HG03103 (cell line): ENCODE measurements around the gene AKAP8L.

Experiments used
- ATAC-seq: cut with Tn5 transposase; IDR thresholded peaks from one replicate; pipeline ENCODE4 v1.9.1; 2021; ENCODE audit warnings: low read depth; ENCODE audit not compliant: unreplicated experiment

AKAP8L gene

DNA sequence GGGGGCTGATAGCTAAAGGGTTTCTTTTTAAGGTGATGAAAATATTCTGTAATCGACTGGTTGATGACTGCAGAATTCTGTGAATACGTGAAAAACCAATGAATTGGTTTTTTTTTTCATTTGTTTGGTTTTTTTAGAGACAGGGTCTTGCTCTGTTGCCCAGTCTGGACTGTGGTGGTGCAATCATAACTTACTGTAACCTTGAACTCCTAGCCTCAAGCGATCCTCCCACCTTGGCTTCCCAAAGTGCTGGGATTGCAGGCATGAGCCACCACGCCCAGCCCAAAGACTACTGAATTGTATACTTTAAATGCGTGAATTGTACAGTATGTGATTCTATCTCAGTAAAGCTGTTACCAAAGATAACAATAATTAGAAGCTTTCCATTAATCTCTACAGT, 24.4 kb downstream of the AKAP8L start:
- ATAC-seq = no peak

DNA sequence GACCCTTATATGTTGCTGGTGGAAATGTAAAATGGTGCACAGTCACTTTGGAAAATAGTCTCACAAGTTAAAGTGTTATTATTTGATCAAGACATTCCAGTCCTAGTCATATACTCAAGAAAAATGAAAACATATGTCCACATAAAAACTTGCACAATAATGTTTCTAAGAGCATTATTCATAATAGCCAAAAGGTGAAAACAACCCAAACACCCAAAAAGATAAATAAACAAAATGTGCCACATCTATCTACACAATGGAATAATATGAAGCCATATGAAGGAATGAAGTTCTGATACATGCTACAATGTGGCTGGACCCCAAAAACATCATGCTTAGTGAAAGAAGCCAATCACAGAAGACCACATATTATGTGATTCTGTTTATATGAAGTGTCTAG, 24.8 kb downstream of the AKAP8L start:
- ATAC-seq = no peak

DNA sequence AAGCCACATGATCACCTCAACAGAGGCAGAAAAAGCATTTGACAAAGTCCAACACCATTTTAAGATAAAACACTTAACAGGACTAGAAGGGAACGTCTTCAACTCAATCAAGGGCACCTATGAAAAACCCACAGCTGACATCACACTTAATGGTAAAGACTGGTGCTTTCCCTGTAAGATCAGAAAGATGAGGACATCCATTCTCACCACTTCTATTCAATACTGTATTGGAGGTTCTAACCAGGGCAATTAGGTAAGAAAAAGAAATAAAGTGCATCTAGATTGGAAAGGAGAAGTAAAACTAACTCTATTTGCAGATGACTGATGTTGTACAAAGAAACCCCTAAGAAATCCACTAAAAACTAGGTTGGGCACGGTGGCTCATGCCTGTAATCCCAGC, 28.0 kb downstream of the AKAP8L start:
- no peak for ATAC-seq

DNA sequence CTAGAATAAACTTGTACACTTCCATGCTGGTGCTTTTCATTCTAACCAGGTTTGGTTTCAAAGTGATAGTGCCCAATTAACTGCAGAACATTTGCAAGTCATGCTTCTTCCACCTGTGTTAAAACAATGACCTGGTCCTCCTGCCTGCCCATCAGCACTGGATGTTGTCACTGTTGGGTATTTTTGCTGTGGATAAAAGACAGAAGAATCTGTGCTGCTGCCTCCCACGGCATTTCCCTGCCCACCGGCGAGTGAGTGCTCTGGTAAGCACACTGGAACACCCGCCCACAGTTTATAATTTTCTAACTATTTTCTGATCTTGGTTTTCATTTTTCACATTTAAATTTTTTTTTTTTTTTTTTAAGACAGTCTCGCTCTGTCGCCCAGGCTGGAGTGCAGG, 36.9 kb downstream of the AKAP8L start:
- no peak for ATAC-seq

DNA sequence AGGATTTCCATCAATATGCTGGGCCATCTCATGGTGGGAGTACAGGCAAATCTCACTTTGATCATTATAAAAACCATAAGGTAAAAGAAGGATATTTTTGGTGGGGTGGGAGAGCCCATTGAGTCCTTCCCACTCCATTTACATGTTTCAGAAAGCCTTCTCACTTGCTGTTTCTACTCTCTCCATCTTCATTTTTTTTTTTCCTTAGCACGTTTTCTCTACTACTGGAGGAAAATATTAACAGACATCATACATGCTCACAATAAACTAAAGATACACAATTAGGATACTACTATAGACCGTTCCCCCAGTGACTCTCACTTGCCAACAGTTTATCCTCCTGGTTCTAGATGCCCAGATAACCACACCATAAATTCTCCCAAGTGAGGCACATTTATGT, 37.4 kb downstream of the AKAP8L start:
- no peak for ATAC-seq

DNA sequence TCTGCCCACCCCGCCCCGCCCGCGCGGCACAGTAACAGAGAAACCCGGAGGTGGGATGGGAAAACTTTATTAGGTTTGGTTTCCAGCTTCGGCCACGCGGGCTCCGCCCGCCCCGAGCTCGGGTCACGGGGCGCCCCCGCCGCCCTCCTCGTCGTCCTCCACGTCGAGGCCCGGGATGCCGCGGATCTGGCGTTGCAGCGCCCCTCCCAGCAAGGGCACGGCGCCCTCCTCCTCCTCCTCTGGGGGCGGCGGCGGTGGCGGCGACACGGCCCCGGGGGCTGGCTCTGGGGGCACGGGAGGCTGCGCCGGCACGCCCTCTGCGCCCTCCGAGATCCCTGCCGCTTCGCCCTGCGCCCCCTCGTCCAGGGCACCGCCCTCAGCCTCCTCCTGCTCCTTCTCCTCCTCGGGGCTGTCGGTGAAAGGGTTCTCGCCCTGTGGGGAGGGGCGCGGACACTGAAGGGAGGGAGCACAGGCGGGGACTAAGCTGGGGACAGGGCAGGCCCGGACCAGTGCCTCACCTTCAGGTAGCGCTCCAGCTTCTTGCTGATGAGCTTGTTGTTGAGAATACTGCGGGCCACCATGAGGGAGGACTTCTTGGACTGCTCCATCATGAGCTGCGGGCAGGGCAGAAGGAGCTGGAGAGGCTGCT, 38.7 kb downstream of the AKAP8L start:
- peak; percentile 31 for ATAC-seq

DNA sequence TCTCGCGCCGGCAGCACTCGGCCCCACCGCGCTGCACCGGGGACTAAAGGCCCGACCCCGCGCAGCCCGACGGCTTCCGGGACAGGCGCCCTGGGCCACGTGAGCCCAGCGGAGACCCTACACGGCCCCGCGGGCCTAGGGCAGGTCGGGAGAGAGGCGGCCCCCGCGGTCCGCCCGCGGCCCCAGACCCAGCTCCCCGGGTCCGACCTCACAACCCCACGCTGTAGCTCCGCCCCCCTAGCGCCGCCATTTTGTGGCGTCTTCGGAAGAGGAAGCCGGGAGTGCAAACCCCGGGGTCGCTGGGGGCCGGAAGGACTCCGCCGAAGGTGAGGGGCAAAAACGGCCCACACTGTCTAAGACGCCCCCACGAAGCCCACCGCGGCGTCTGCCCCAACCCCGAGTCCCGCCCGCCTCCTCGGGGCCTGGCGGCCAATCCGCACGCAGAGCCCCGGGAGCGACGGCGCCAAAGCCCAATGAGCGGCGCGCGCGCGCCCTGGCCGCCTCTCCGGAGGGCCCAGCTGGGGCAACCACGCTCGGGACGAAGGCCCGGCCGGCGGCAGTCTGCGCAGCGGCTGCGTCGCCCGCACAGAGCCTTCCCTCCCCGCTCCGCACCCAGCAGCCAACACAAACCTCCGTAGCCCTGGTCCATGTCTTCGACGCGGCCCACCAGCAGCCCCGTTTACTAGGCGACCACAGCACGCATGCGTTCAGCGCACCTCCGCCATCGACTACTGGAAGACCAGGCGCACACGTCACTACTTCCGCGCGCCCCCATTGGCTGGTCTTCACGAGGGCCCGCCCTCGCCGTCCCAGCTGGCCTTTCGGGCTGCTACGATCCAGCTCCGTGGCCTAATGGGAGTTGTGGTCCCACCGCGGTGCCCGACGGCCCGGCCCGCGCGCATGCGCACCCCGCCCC, 39.4 kb downstream of the AKAP8L start, which contains the start of gene AKAP8:
Gene AKAP8, minus strand, starts transcription at position 705 of the 916 bp plus-strand sequence. Its CDS starts 56 bp downstream, at position 649.
- peak; percentile 84 for ATAC-seq

DNA sequence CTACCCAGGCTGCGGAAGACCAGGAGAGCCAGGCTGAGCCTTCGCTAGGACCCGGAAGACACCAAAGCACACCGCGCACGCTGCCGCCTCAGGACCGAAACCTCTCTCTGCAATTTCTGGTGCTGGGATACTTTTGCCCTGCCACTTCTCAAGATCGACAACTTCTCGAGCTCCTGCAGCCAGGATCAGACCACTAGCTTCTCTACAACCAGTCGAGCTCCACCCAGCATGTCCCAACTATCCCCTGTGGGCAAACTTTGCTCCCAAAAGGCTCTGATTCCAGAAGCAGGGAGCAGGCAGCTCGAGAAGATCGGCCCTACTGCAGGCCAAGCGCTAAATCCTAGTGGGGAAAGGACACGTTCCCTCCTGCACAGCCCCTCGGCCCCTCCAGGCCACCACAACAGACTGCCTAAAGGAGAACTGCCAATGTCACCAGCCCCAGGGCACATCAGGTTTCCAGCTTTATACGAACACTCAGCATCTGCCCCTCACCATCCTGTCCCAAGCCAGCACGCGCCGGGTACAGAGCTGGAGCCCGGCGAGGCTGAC, 40.2 kb downstream of the AKAP8L start:
- ATAC-seq = no peak

DNA sequence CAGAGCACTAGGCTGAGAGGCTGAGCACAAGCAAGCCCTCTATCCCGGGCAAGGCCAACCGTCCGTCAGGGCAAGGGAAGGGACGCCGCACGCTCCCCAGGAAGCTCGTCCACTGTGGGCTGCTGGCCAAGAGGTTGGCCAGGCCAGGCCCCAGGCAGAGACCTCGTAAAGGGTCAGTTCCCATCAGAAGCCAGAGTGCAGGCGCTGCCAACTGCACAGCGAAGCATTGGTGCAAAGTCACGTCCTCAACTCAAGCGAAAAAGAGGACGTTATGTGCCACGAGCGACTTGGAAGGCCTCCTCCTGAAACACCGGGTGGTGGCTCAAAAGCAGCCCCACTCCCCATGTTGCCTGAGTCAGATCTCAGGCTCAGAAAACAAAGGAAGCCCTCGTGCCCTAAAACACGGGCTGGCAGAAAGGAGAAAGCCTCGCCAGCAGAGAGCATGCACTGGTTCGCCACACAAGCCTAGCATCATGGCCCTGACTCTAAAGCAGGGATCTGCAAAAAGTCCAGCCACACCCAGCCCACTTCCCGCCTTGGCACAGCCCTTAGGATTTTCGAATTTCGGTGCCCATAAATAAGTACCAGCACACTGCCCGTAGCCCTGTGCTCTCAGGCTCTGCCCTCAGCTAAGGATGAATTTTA, 43.9 kb downstream of the AKAP8L start:
- no peak for ATAC-seq

DNA sequence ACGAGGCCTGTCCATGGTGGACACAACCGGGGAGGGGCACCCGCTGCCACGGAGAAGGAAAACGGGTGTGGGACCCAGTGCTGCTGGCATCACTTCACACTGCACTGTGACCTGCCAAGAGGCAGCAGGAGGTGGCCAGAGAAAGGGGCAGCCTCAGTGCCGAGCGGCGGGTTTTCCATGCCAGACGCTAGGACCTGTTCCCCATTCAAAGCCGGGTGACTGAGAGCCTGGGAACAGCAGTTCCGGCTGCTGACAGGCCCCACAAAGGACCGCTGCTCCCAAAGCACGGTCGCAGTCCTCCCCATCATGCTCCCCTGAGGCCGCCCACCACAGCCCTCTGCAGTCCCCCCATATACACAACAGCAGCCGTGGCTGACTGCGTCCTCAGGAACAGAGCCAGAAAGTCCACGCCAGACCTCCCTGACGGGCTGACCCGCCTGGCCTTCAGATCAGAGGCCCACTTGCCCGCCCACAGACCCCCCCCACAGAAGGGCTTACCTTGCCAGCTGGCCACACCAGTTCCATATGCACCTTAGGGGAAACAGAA, 44.6 kb downstream of the AKAP8L start:
- no peak for ATAC-seq

DNA sequence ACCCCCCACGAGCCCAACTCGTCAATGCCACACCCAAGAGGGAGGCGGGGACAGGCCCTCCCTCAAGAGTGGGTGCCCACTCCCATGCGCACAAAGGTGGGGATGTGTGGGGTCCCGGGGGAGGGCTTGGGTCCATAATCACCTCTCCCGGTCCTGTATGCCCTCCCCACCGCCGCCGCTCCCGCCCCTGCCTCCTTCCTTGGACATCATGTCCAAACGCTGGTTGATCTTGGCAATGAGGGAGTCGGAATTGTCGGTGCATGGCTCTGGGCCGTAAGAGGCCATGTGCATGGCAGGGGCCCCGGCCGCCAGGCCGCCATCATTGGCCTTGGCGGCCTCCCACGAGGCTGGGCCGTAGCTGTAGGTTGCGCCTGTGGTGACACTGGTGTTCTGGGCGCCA, 45.1 kb downstream of the AKAP8L start:
- ATAC-seq = no peak

DNA sequence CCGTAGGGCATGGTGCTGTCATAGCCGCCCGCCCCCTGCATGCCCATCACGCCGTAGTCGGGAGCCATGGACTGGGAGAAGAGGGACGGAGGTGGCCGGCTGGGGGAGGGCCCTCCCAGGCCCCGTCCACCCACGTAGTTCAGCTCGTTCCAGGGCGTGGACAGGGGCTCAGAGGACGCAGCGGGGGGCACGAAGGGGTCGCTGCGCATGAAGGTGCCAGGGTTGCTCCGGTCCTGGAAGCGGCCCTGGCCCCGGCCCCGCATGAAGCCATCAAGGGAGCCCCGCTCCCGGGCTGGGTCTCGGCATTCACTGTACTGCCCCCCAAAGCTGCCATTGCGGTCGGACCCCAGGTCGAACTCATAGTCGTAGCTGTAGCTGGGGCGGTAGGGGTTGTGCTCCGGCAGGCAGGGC, 45.9 kb downstream of the AKAP8L start:
- ATAC-seq = no peak

DNA sequence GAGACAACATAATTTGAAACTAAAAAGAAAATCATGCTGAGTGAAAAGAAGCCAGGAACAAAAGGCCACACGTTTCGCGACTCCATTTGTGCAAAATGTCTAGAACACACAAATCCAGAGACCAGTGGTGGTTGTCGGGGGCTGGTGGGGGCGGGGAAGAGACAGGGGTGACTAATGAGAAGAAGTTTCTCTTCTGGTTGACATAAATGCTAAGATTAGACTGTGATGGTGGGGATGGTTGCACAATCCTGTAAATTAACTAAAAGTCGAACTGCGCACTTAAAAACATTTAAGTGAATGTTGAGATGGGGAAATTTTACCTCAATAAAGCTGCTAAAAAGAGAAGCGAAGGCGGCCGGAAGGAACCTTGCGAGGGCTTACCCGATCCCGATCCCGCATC, 46.3 kb downstream of the AKAP8L start:
- no peak for ATAC-seq

DNA sequence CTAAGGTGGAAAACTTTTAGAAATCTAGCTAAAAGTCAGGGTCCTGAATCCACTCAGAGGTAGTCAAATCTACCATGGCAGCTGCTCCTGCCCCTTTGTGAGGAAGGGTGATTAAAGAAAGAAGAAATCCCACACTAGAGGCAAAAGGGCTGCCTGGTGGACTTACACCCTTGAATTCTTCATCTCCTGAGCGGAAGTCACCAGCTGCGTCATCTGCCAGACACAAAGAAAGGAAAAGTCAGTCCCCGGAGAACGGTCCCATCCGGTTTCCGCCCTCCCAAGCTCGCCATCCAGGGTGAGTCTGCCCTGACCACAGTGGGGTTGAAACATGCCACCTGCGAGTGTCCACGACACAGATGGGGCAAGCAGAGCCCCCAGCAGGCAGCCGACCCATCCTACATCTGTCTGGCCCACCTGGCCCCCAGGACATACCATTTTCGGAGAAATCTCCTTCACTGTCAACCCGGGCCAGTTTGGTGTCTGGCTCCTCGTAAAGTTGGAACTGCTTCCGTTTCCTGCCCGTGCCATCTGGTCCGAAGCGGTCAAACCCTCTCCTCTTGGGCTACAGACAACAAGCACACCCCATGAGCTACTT, 46.9 kb downstream of the AKAP8L start:
- no peak for ATAC-seq

DNA sequence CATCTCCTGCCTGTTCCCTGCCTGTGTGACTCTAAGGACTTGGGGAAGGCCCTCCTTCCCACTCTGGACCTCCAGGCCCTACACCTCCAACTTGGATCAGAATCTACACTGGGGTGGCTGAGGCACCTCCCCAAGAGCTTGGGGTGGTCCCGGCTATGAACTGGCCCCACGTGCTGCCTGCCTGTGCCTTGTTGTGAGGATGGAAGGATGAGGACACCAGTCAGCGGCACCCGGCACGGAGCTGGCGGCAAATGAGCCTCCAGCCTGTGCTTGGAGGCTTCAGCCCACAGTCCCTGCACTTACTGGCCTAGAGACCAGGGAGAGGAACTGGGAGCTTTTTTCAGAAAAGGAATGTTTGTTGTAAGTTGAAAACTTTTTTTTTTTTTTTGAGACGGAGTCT, 47.7 kb downstream of the AKAP8L start:
- no peak for ATAC-seq

DNA sequence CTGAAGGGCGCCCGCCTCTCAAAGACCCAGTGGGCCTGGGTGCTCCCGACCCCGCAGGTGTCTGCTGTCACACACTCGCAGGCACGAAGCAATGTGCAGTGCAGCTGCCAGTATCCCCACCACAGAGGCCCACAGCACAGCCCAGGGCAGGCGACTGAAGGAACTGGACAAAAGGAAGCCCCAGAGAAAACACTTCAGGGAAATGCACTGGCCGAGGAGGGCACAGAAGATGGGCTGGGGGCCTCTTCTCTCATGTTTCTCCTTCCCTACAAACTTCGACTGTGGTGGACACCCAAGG, 49.2 kb downstream of the AKAP8L start:
- ATAC-seq = no peak

DNA sequence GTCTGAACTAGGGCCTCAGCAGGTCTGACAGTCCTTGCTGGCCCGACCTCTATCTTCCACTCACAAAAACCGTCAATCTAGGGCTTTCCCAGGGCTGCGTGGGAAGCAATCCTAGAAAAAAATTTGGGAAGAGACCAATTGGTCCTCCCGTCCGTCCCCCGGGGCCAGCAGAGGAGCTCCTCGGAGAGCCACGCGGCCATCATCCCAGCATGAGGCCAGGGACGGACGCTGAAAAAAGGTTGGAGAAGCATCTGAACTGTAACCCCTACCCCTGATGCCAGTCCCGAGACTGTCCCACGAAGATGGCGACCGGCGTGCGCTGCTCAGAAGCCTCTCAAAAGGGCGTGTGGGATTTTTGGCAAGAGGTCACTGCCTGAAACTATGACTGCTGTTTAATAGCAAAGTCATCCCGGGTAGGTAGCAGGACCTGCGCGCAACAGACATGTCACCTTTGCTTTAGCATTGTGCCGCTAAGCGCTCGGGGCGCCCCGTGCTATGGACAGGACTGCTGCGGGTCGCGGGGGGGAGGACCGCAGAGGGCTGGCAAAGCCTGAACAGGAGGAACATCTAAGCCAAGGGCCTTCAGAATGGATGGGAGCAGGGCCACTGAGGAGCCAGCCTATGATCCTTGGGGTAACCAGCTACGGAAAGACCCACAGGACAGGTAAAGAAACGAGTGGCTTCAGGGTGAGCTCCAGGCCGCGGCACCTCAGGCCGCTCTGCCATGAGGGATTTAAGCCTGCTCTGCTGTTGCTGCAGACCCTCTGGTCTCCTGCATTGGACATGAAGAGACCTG, 49.8 kb downstream of the AKAP8L start:
- ATAC-seq = no peak

DNA sequence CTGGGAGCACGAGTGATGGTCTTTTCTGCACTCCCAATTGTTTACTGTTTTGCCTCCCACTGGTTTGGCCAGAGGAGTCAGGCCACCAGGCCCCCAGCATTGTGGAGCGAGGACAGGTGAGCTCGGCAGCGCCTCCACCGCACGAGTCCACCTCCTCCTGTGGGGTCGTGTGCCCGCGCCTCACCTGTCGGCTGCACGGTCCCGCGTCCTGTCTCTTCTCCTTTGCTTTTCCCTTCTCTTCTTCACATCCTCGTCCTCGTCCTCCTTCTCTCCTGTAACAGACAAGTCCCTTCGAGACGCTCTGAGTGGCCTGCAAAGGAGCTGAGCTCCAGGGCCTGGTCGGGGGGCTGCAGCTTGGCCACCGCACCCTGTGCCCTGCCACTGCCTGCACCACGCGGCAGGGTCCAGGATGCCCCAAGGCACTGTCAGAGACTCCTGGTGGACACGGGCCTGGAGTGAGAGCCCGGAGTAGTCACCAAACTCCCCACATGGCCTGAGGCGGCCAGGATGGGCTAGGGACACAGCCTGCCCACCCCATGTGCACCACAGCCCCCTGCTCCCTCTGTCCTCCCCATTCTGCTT, 50.6 kb downstream of the AKAP8L start:
- no peak for ATAC-seq

DNA sequence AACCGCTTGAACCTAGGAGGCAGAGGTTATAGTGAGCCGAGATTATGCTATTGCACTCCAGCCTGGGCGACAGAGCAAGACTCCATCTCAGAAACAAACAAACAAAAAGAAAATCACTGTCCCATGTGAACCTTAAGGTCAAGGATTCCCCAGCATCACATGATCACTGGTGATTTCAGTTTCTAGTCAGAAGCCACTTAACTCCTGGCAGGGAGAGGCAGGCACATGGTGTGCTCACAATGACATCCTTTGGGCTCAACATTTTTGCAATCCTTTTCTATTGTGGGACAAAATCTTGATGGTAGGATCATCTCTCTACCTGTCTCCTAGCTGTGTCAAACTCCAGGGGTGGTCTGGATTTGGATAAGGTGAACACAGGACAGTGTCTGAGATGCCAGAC, 51.3 kb downstream of the AKAP8L start:
- no peak for ATAC-seq

DNA sequence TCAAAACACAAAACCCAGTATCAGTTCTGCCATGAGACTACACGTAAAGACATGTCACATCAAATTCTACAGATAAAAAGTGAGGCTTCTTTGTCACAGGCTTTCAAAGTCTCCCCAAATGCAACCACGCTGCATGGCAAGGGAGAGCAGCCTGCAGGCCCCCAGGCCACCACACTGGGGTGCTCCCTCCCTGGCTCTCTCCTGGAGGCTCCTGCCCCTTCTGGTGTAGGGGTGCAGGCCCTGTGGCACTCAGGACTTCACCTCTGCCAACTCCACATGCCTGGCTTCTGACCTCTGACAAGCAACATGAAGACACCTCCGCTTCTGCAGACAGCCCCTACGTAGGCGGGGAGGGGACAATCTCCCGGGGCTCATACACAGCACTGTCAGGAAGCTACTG, 53.5 kb downstream of the AKAP8L start:
- ATAC-seq = no peak
